Measurements from ENCODE around the gene MAPK8IP3.

MAPK8IP3 gene

GRCh38 chr16:1705688-1706385 is at the start of gene MAPK8IP3:
MAPK8IP3 (plus strand) TSS chr16:1706195; CDS start chr16:1706340, 145 bp downstream.
- peak; percentile 85 for DNase-seq (ENCODE audit: low read depth, low spot score)

GRCh38 chr16:1656808-1657617 is 49.0 kb upstream of the MAPK8IP3 start:
- DNase-seq (ENCODE audit: low read depth, low spot score) = no peak

- DNase-seq (ENCODE audit: low read depth, low spot score) = no peak
These were observed 48.2 kb upstream of the MAPK8IP3 start for GRCh38 chr16:1657841-1658240.

GRCh38 chr16:1659031-1659430 is 47.0 kb upstream of the MAPK8IP3 start:
- DNase-seq (ENCODE audit: low read depth, low spot score) = no peak

GRCh38 chr16:1661826-1662225 is 44.2 kb upstream of the MAPK8IP3 start:
- no peak for DNase-seq (ENCODE audit: low read depth, low spot score)

GRCh38 chr16:1662543-1662942 is 43.5 kb upstream of the MAPK8IP3 start:
- no peak for DNase-seq (ENCODE audit: low read depth, low spot score)

GRCh38 chr16:1665829-1666228 is 40.2 kb upstream of the MAPK8IP3 start:
- no peak for DNase-seq (ENCODE audit: low read depth, low spot score)

- no peak for DNase-seq (ENCODE audit: low read depth, low spot score)
These were observed 39.7 kb upstream of the MAPK8IP3 start for GRCh38 chr16:1666316-1666715.

- no peak for DNase-seq (ENCODE audit: low read depth, low spot score)
These were observed 38.7 kb upstream of the MAPK8IP3 start for GRCh38 chr16:1667271-1667670.

- DNase-seq (ENCODE audit: low read depth, low spot score) = no peak
These were observed 38.1 kb upstream of the MAPK8IP3 start for GRCh38 chr16:1667916-1668315.

GRCh38 chr16:1668612-1669319 is 37.2 kb upstream of the MAPK8IP3 start:
- no peak for DNase-seq (ENCODE audit: low read depth, low spot score)

- DNase-seq (ENCODE audit: low read depth, low spot score) = no peak
These were observed 36.3 kb upstream of the MAPK8IP3 start for GRCh38 chr16:1669698-1670097.

GRCh38 chr16:1670371-1670770 is 35.6 kb upstream of the MAPK8IP3 start:
- no peak for DNase-seq (ENCODE audit: low read depth, low spot score)

- DNase-seq (ENCODE audit: low read depth, low spot score) = no peak
These were observed 35.1 kb upstream of the MAPK8IP3 start for GRCh38 chr16:1670866-1671265.

GRCh38 chr16:1673424-1674151 is 32.4 kb upstream of the MAPK8IP3 start:
- no peak for DNase-seq (ENCODE audit: low read depth, low spot score)

- no peak for DNase-seq (ENCODE audit: low read depth, low spot score)
These were observed 31.7 kb upstream of the MAPK8IP3 start for GRCh38 chr16:1674306-1674705.

- no peak for DNase-seq (ENCODE audit: low read depth, low spot score)
These were observed 31.0 kb upstream of the MAPK8IP3 start for GRCh38 chr16:1674751-1675664.

GRCh38 chr16:1676661-1677060 is 29.3 kb upstream of the MAPK8IP3 start:
- DNase-seq (ENCODE audit: low read depth, low spot score) = no peak

- no peak for DNase-seq (ENCODE audit: low read depth, low spot score)
These were observed 28.7 kb upstream of the MAPK8IP3 start for GRCh38 chr16:1677339-1677738.

- DNase-seq (ENCODE audit: low read depth, low spot score) = peak; percentile 93
These were observed 28.0 kb upstream of the MAPK8IP3 start, which contains the start of gene JPT2 for GRCh38 chr16:1677942-1678499. JPT2 (plus strand) TSS chr16:1678279; CDS start chr16:1678313, 34 bp downstream.
